ENCODE measurements around the gene EBF3. TPM values are rescaled to one million over a fixed set of nuclear protein-coding genes. Genes with fewer than 3 reads are reported as not detected.

EBF3 gene
- total RNA-seq, 1 donor from 2014 or later: not detected

GRCh38 chr10:129953119-129954051 is 10.7 kb downstream of the EBF3 start:
- no peak for DNase-seq (ENCODE audit: low spot score)
- no peaks in the 10 kb centered on the region for H3K36me3 Mint-ChIP-seq (ENCODE audit: low read depth)
- peaks cover 6% of the 10 kb centered on the region for H3K4me1 Mint-ChIP-seq (ENCODE audit: low read depth)
- no peak for TF ChIP-seq CTCF (IDR thresholded peaks at IDR 0.05)
- H3K4me3 Mint-ChIP-seq (ENCODE audit: unreplicated experiment): no peak overlapping the region
- no peaks in the 10 kb centered on the region for H3K9me3 Mint-ChIP-seq (ENCODE audit: low read depth)
- H3K27ac Mint-ChIP-seq (ENCODE audit: unreplicated experiment): no peak overlapping the region
- H3K27me3 Mint-ChIP-seq (ENCODE audit: low read depth): peaks cover 50% of the 10 kb centered on the region

GRCh38 chr10:129952378-129953118 is 11.5 kb downstream of the EBF3 start:
- peaks cover 46% of the 10 kb centered on the region for H3K27me3 Mint-ChIP-seq (ENCODE audit: low read depth)
- no peak for DNase-seq (ENCODE audit: low spot score)
- H3K36me3 Mint-ChIP-seq (ENCODE audit: low read depth): no peaks in the 10 kb centered on the region
- H3K4me3 Mint-ChIP-seq (ENCODE audit: unreplicated experiment): no peak overlapping the region
- no peaks in the 10 kb centered on the region for H3K9me3 Mint-ChIP-seq (ENCODE audit: low read depth)
- peaks cover 3% of the 10 kb centered on the region for H3K4me1 Mint-ChIP-seq (ENCODE audit: low read depth)
- no peak overlapping the region for H3K27ac Mint-ChIP-seq (ENCODE audit: unreplicated experiment)
- TF ChIP-seq CTCF (IDR thresholded peaks at IDR 0.05): no peak

- no peak for TF ChIP-seq CTCF (IDR thresholded peaks at IDR 0.05)
- Mint-ChIP-seq H3K36me3 (ENCODE audit: low read depth) (no peaks in the 10 kb centered on the region), H3K27me3 (ENCODE audit: low read depth) (peaks cover 40% of the 10 kb centered on the region), H3K4me3 (ENCODE audit: unreplicated experiment) (no peak overlapping the region), H3K27ac (ENCODE audit: unreplicated experiment) (no peak overlapping the region), H3K9me3 (ENCODE audit: low read depth) (no peaks in the 10 kb centered on the region), H3K4me1 (ENCODE audit: low read depth) (peaks cover 3% of the 10 kb centered on the region)
- DNase-seq (ENCODE audit: low spot score): no peak
Measured at GRCh38 chr10:129951970-129952265, 12.2 kb downstream of the EBF3 start.

- H3K4me1 Mint-ChIP-seq (ENCODE audit: low read depth): peaks cover 3% of the 10 kb centered on the region
- peaks cover 34% of the 10 kb centered on the region for H3K27me3 Mint-ChIP-seq (ENCODE audit: low read depth)
- no peak overlapping the region for H3K27ac Mint-ChIP-seq (ENCODE audit: unreplicated experiment)
- H3K4me3 Mint-ChIP-seq (ENCODE audit: unreplicated experiment): no peak overlapping the region
- peak; percentile 68 for DNase-seq (ENCODE audit: low spot score)
- TF ChIP-seq CTCF (IDR thresholded peaks at IDR 0.05): no peak
- no peaks in the 10 kb centered on the region for H3K9me3 Mint-ChIP-seq (ENCODE audit: low read depth)
- no peaks in the 10 kb centered on the region for H3K36me3 Mint-ChIP-seq (ENCODE audit: low read depth)
Measured at GRCh38 chr10:129951101-129951969, 12.7 kb downstream of the EBF3 start.

- H3K36me3 Mint-ChIP-seq (ENCODE audit: low read depth): no peaks in the 10 kb centered on the region
- H3K27me3 Mint-ChIP-seq (ENCODE audit: low read depth): peaks cover 30% of the 10 kb centered on the region
- DNase-seq (ENCODE audit: low spot score): no peak
- H3K27ac Mint-ChIP-seq (ENCODE audit: unreplicated experiment): no peak overlapping the region
- no peaks in the 10 kb centered on the region for H3K9me3 Mint-ChIP-seq (ENCODE audit: low read depth)
- no peak overlapping the region for H3K4me3 Mint-ChIP-seq (ENCODE audit: unreplicated experiment)
- TF ChIP-seq CTCF (IDR thresholded peaks at IDR 0.05): no peak
- H3K4me1 Mint-ChIP-seq (ENCODE audit: low read depth): peaks cover 3% of the 10 kb centered on the region
Measured at GRCh38 chr10:129950676-129951075, 13.4 kb downstream of the EBF3 start.

Measured in chondrocyte (in vitro differentiated cells).